ENCODE measurements around the gene SESN1. TPM values are rescaled to one million over a fixed set of nuclear protein-coding genes. Genes with fewer than 3 reads are reported as not detected.

Gene SESN1
- total RNA-seq, 6 experiments from 2014 or later: 8.7 to 17.1 (median 11.9) TPM

- TF ChIP-seq POLR2A (IDR thresholded peaks at IDR 0.05) (no peak), CTCF (IDR thresholded peaks at IDR 0.05) (no peak)
- Histone ChIP-seq H3K9me3 (no peaks in the 10 kb centered on the region), H3K36me3 (no peaks in the 10 kb centered on the region), H3K27ac (no peak overlapping the region), H3K27me3 (no peaks in the 10 kb centered on the region), H3K4me3 (no peak overlapping the region), H3K4me1 (no peaks in the 10 kb centered on the region)
- DNase-seq (no peak), ATAC-seq (no peak)
- intact Hi-C loops (cut with DNase I): no loop called here
These were observed 66.7 kb downstream of the SESN1 start for GRCh38 chr6:109027964-109028363.

- Histone ChIP-seq H3K36me3 (no peaks in the 10 kb centered on the region), H3K27me3 (no peaks in the 10 kb centered on the region), H3K4me3 (no peak overlapping the region), H3K4me1 (no peaks in the 10 kb centered on the region), H3K9me3 (no peaks in the 10 kb centered on the region), H3K27ac (no peak overlapping the region)
- DNase-seq: no peak
- TF ChIP-seq POLR2A (IDR thresholded peaks at IDR 0.05): no peak
- no peak for TF ChIP-seq CTCF (IDR thresholded peaks at IDR 0.05)
- no peak for ATAC-seq
- 100% methylated on average over 1 of the region's 1 CpG for WGBS (ENCODE audit: insufficient coverage, low coverage, low lambda C conversion rate, missing lambda C conversion rate)
- intact Hi-C loops (cut with DNase I): no loop called here
These were observed 69.0 kb downstream of the SESN1 start for GRCh38 chr6:109025639-109026038.

- WGBS (ENCODE audit: insufficient coverage, low coverage, low lambda C conversion rate, missing lambda C conversion rate): 88% methylated on average over 3 of the region's 4 CpGs
These were observed 69.9 kb downstream of the SESN1 start for GRCh38 chr6:109024784-109025183.

GRCh38 chr6:109024368-109024767 is 70.3 kb downstream of the SESN1 start:
- Histone ChIP-seq H3K27me3 (no peaks in the 10 kb centered on the region), H3K27ac (no peak overlapping the region), H3K36me3 (no peaks in the 10 kb centered on the region), H3K4me3 (no peak overlapping the region), H3K4me1 (no peaks in the 10 kb centered on the region), H3K9me3 (no peaks in the 10 kb centered on the region)
- intact Hi-C loops (cut with DNase I): no loop called here
- TF ChIP-seq CTCF (IDR thresholded peaks at IDR 0.05): no peak
- TF ChIP-seq POLR2A (IDR thresholded peaks at IDR 0.05): no peak
- 94% methylated on average over 2 of the region's 2 CpGs for WGBS (ENCODE audit: insufficient coverage, low coverage, low lambda C conversion rate, missing lambda C conversion rate)
- no peak for DNase-seq
- no peak for ATAC-seq

More at GRCh38 chr6:109024784-109025183, 69.9 kb downstream of the SESN1 start:
- Histone ChIP-seq H3K36me3 (no peaks in the 10 kb centered on the region), H3K27me3 (no peaks in the 10 kb centered on the region), H3K4me1 (no peaks in the 10 kb centered on the region), H3K4me3 (no peak overlapping the region), H3K9me3 (no peaks in the 10 kb centered on the region), H3K27ac (no peak overlapping the region)
- TF ChIP-seq CTCF (IDR thresholded peaks at IDR 0.05) (no peak), POLR2A (IDR thresholded peaks at IDR 0.05) (no peak)
- ATAC-seq: no peak
- intact Hi-C loops (cut with DNase I): no loop called here
- no peak for DNase-seq

GRCh38 chr6:109023356-109023925 is 71.2 kb downstream of the SESN1 start:
- Histone ChIP-seq H3K9me3 (no peaks in the 10 kb centered on the region), H3K27ac (no peak overlapping the region), H3K36me3 (no peaks in the 10 kb centered on the region), H3K4me1 (no peaks in the 10 kb centered on the region), H3K27me3 (no peaks in the 10 kb centered on the region), H3K4me3 (no peak overlapping the region)
- intact Hi-C loops (cut with DNase I): no loop called here
- DNase-seq: no peak
- TF ChIP-seq CTCF (IDR thresholded peaks at IDR 0.05) (no peak), POLR2A (IDR thresholded peaks at IDR 0.05) (no peak)
- no peak for ATAC-seq

Data from right lobe of liver (tissue), 6 donors.